IMR-90 (cell line): ENCODE data around the gene TGM4. TPM values are rescaled to one million over a fixed set of nuclear protein-coding genes. Genes with fewer than 3 reads are reported as not detected.

ENCODE experiments used
- ATAC-seq: fragments of 200-7000 bp; cut with Tn5 transposase; 2 replicates; pipeline ENCODE4 v1.9.1; 2020; ENCODE audit warnings: low read depth, mild to moderate bottlenecking, moderate library complexity
- BruUV-seq: library from RNA; stranded (reverse); fragments of 400-500 nt; replicated peaks from 2 replicates; lab custom pipeline; 2021; lab: Mats Ljungman, UMichigan
- CTCF ChIA-PET: fragments of 300-600 bp; formaldehyde crosslinking; extraction: SDS; loops from one replicate; lab custom pipeline; 2021; ENCODE audit warnings: antibody characterized with exemption; lab: Yijun Ruan, JAX
- POLR2A ChIA-PET: fragments of 300-600 bp; sonication (Branson Sonifier 250); formaldehyde crosslinking; loops from one replicate; lab custom pipeline; 2022; ENCODE audit warnings: antibody characterized with exemption; ENCODE audit not compliant: unreplicated experiment; lab: Charles Lee
- DNase-seq: peaks from one replicate; pipeline ENCODE4 v3.0.0; 2013
- H2AFZ ChIP-seq: replicated peaks from 2 replicates; pipeline ENCODE3; 2013; ENCODE audit warnings: low read length, mild to moderate bottlenecking; ENCODE audit not compliant: poor library complexity
- H2AK5ac ChIP-seq: 2 replicates; pipeline ENCODE4 v1.6.1; 2013; ENCODE audit warnings: low read depth, low read length, inconsistent platforms
- H2AK9ac ChIP-seq: replicated peaks from 2 replicates; pipeline ENCODE3; 2013; ENCODE audit warnings: mild to moderate bottlenecking, low read depth, low read length, moderate library complexity; ENCODE audit not compliant: poor library complexity
- H2BK120ac ChIP-seq: 2 replicates; pipeline ENCODE4 v1.6.1; 2013; ENCODE audit warnings: low read depth, low read length, inconsistent platforms
- H2BK15ac ChIP-seq: 3 replicates; pipeline ENCODE4 v1.6.1; 2013; ENCODE audit warnings: low read depth, low read length, inconsistent platforms
- H2BK20ac ChIP-seq: 2 replicates; pipeline ENCODE4 v1.6.1; 2013; ENCODE audit warnings: low read depth, mild to moderate bottlenecking, inconsistent platforms, low read length, moderate library complexity
- H2BK5ac ChIP-seq: 2 replicates; pipeline ENCODE4 v1.6.1; 2013; ENCODE audit warnings: mild to moderate bottlenecking, low read depth, low read length, inconsistent platforms; ENCODE audit not compliant: poor library complexity, severe bottlenecking
- H3K14ac ChIP-seq: replicated peaks from 2 replicates; pipeline ENCODE4 v1.6.1; 2013; ENCODE audit warnings: low read depth, low read length, inconsistent platforms
- H3K18ac ChIP-seq: 2 replicates; pipeline ENCODE4 v1.6.1; 2013; ENCODE audit warnings: low read depth, low read length, control low read depth
- H3K23ac ChIP-seq: 2 replicates; pipeline ENCODE4 v1.6.1; 2013; ENCODE audit warnings: low read depth, low read length, inconsistent platforms
- H3K27ac ChIP-seq: 2 replicates; pipeline ENCODE4 v1.5.1; 2013; ENCODE audit warnings: mild to moderate bottlenecking, control low read depth, low read length; ENCODE audit not compliant: insufficient read depth
- H3K27me3 ChIP-seq: 2 replicates; pipeline ENCODE4 v1.6.1; 2013; ENCODE audit warnings: low read length; ENCODE audit not compliant: control insufficient read depth, insufficient read depth
- H3K36me3 ChIP-seq: 2 replicates; pipeline ENCODE4 v1.6.1; 2013; ENCODE audit warnings: low read length, mixed read lengths; ENCODE audit not compliant: control insufficient read depth, insufficient read depth
- H3K4ac ChIP-seq: 2 replicates; pipeline ENCODE4 v1.6.1; 2013; ENCODE audit warnings: low read depth, low read length, inconsistent platforms
- H3K4me1 ChIP-seq: 2 replicates; pipeline ENCODE4 v1.6.1; 2013; ENCODE audit warnings: low read length, mixed read lengths; ENCODE audit not compliant: control insufficient read depth, insufficient read depth
- H3K4me2 ChIP-seq: 2 replicates; pipeline ENCODE4 v1.6.1; 2013; ENCODE audit warnings: low read depth, mild to moderate bottlenecking, control low read depth, low read length, moderate library complexity
- H3K4me3 ChIP-seq: 2 replicates; pipeline ENCODE4 v1.5.1; 2013; ENCODE audit warnings: low read depth, mild to moderate bottlenecking, control low read depth, low read length, moderate library complexity; ENCODE audit not compliant: insufficient read depth
- H3K56ac ChIP-seq: 2 replicates; pipeline ENCODE4 v1.6.1; 2013; ENCODE audit warnings: low read length, inconsistent platforms; ENCODE audit not compliant: insufficient read depth; ENCODE audit errors: extremely low read depth
- H3K79me1 ChIP-seq, 2 experiments: 2 replicates each; pipeline ENCODE4 v1.6.1; 2013; ENCODE audit warnings: low read length in 2 of 2, inconsistent platforms in 1 of 2, low read depth in 1 of 2
- H3K9ac ChIP-seq: 2 replicates; pipeline ENCODE4 v1.6.1; 2013; ENCODE audit warnings: low read depth, low read length, control low read depth
- H3K9me1 ChIP-seq: 2 replicates; pipeline ENCODE4 v1.6.1; 2013; ENCODE audit warnings: low read length, inconsistent platforms; ENCODE audit not compliant: insufficient read depth
- H3K9me3 ChIP-seq: 2 replicates; pipeline ENCODE4 v1.6.1; 2013; ENCODE audit warnings: low read length; ENCODE audit not compliant: control insufficient read depth, insufficient read depth
- H4K20me1 ChIP-seq: 2 replicates; pipeline ENCODE4 v1.6.1; 2013; ENCODE audit warnings: low read length, inconsistent platforms; ENCODE audit not compliant: insufficient read depth
- H4K5ac ChIP-seq: 2 replicates; pipeline ENCODE4 v1.6.1; 2013; ENCODE audit warnings: mild to moderate bottlenecking, low read depth, low read length, control low read depth
- H4K8ac ChIP-seq, 2 experiments: 2 replicates each; pipeline ENCODE4 v1.6.1; 2013; ENCODE audit warnings: low read depth in 2 of 2, low read length in 2 of 2, control low read depth in 1 of 2, inconsistent platforms in 1 of 2
- H4K91ac ChIP-seq: 2 replicates; pipeline ENCODE4 v1.6.1; 2013; ENCODE audit warnings: low read depth, low read length, inconsistent platforms; ENCODE audit not compliant: insufficient read depth
- BHLHE40 ChIP-seq: fragments of 150-350 bp; IDR thresholded peaks from 2 replicates; pipeline ENCODE4 v1.6.1; 2016; ENCODE audit warnings: mild to moderate bottlenecking, low read depth, low read length
- CEBPB ChIP-seq: IDR thresholded peaks from 2 replicates; pipeline ENCODE4 v1.6.1; 2012; ENCODE audit warnings: low read depth, low read length, improper control_type of control experiment
- CTCF ChIP-seq: conservative IDR thresholded peaks from 2 replicates; pipeline ENCODE4 v1.5.1; 2012; ENCODE audit warnings: mild to moderate bottlenecking, low read depth, low read length, improper control_type of control experiment
- FOS ChIP-seq: fragments of 150-350 bp; IDR thresholded peaks from 2 replicates; pipeline ENCODE4 v1.6.1; 2016; ENCODE audit warnings: low read depth, low read length
- MAFK ChIP-seq: IDR thresholded peaks from 2 replicates; pipeline ENCODE4 v1.6.1; 2012; ENCODE audit warnings: low read depth, low read length, improper control_type of control experiment
- MAZ ChIP-seq: IDR thresholded peaks from 2 replicates; pipeline ENCODE4 v1.6.1; 2012; ENCODE audit warnings: low read depth, mild to moderate bottlenecking, low read length, improper control_type of control experiment, moderate library complexity, borderline replicate concordance
- MXI1 ChIP-seq: IDR thresholded peaks from 2 replicates; pipeline ENCODE4 v1.6.1; 2012; ENCODE audit warnings: low read depth, mild to moderate bottlenecking, low read length, moderate library complexity, borderline replicate concordance
- RAD21 ChIP-seq: IDR thresholded peaks from 2 replicates; pipeline ENCODE4 v1.6.1; 2012; ENCODE audit warnings: low read length, improper control_type of control experiment
- RCOR1 ChIP-seq: IDR thresholded peaks from 2 replicates; pipeline ENCODE4 v1.6.1; 2012; ENCODE audit warnings: mild to moderate bottlenecking, low read length, improper control_type of control experiment; ENCODE audit not compliant: insufficient replicate concordance
- RFX5 ChIP-seq: IDR thresholded peaks from 2 replicates; pipeline ENCODE4 v1.8.0; 2012; ENCODE audit warnings: low read depth, mild to moderate bottlenecking, low read length, moderate library complexity
- SMC3 ChIP-seq: fragments of 150-350 bp; IDR thresholded peaks from 2 replicates; pipeline ENCODE4 v1.6.1; 2016; ENCODE audit warnings: low read depth, mild to moderate bottlenecking, antibody characterized with exemption, low read length, moderate library complexity
- WGBS, 2 experiments: methylation state at CpG; one replicate each; pipeline versions ENCODE4 v1.1.5 to v1.1.7; 2013; ENCODE audit warnings: missing lambda C conversion rate in 2 of 2; ENCODE audit not compliant: insufficient read length in 1 of 2; ENCODE audit errors: extremely low coverage in 2 of 2; 5-methylcytosine and 5-hydroxymethylcytosine counted together
- dilution Hi-C: fragments of 300-500 bp; cut with HindIII; formaldehyde crosslinking; loops from one replicate; pipeline ENCODE4 v1.14.3; 2018; ENCODE audit warnings: low sequenced_read_pairs; ENCODE audit not compliant: unreplicated experiment
- in situ Hi-C: fragments of 300-500 bp; cut with MboI; formaldehyde crosslinking; loops from 3 replicates; pipeline ENCODE4 v1.14.3; 2019; ENCODE audit warnings: low sequenced_read_pairs, inconsistent platforms, mixed read lengths
- intact Hi-C: fragments of 100-400 bp; cut with micrococcal nuclease; formaldehyde crosslinking; loops from 2 replicates; pipeline ENCODE4 v1.10.0; 2022
- polyA plus RNA-seq, 3 experiments: library from polyadenylated mRNA; depleted of rRNA; stranded (reverse); fragments of >200 nt; gene quantifications; 2 replicates each; pipeline ENCODE4 v1.2.3, GENCODE V29; 2012; ENCODE audit warnings: low replicate concordance in 1 of 3
- total RNA-seq: library from RNA; depleted of rRNA; stranded (reverse); fragments of >200 nt; gene quantifications from 2 replicates; pipeline ENCODE4 v1.2.3, GENCODE V29; 2012

TGM4 gene
- total and polyA plus RNA-seq, 2 of the 4 experiments (the other 2 are of a cell fraction) = under 0.01 to 0.10 TPM

GRCh38 chr3:44939581-44940036, 65.2 kb downstream of the TGM4 start:
- H2BK5ac ChIP-seq = no peak overlapping the region
- POLR2A ChIA-PET = no interaction called here
- no peak overlapping the region for H2BK20ac ChIP-seq
- H2AK5ac ChIP-seq = peak overlapping the region; percentile 36
- H4K8ac ChIP-seq = peak overlapping the region in 1 of 2 experiments; percentile 43; a peak in 1 of 4 replicates
- no peaks in the 10 kb centered on the region for H3K9me3 ChIP-seq
- in situ Hi-C loops (no loop called here), dilution Hi-C loops (no loop called here), intact Hi-C loops (no loop called here)
- H3K18ac ChIP-seq = no peak overlapping the region
- no TSS peak for BruUV-seq
- H3K9me1 ChIP-seq = peaks cover 16% of the 10 kb centered on the region
- peaks cover 21 to 54% of the 10 kb centered on the region in 2 experiments for H3K79me1 ChIP-seq
- no peak overlapping the region for H3K23ac ChIP-seq
- H3K4me2 ChIP-seq = peak overlapping the region; percentile 1; the same call in 1 of the 2 replicates
- peaks cover 31% of the 10 kb centered on the region for H4K20me1 ChIP-seq
- H3K4me3 ChIP-seq = no peak overlapping the region
- no peak overlapping the region for H4K91ac ChIP-seq
- no peak overlapping the region for H2BK15ac ChIP-seq
- H3K9ac ChIP-seq = no peak overlapping the region
- no peak overlapping the region for H3K56ac ChIP-seq
- DNase-seq = peak; percentile 43
- peaks cover 19% of the 10 kb centered on the region for H3K4me1 ChIP-seq
- peak overlapping the region; percentile 21; the same call in 1 of the 2 replicates for H3K4ac ChIP-seq
- H3K36me3 ChIP-seq = peaks cover 14% of the 10 kb centered on the region
- no peaks in the 10 kb centered on the region for H3K27me3 ChIP-seq
- WGBS, 2 experiments = no CpG with 5 or more reads among the region's 6 CpGs
- CTCF ChIA-PET = interaction anchor here (1.4 kb wide), 1 partner anchor 25 kb away, joined by 4 read pairs; no protein-coding TSS in a partner anchor
- H3K14ac ChIP-seq = peak overlapping the region; percentile 46; the same call in 1 of the 2 replicates
- no peak overlapping the region for H4K5ac ChIP-seq
- H3K27ac ChIP-seq = peak overlapping the region; percentile 56; the same call in 1 of the 2 replicates
- H2AFZ ChIP-seq = peak overlapping the region; percentile 69
- peak; percentile 82 for ATAC-seq
- TF ChIP-seq MAZ = no peak
- TF ChIP-seq MXI1 = 0 out of 2 replicates have a peak, but pooled peaks have one; percentile 27
- no peak for TF ChIP-seq MAFK
- TF ChIP-seq CTCF = no peak
- peak; percentile 15; the same call in 1 of the 2 replicates for TF ChIP-seq CEBPB
- no peak for TF ChIP-seq RAD21
- TF ChIP-seq RFX5 = no peak
- TF ChIP-seq FOS = no peak
- no peak for TF ChIP-seq BHLHE40
- TF ChIP-seq SMC3 = no peak
- TF ChIP-seq RCOR1 = no peak
- H2BK120ac ChIP-seq = no peak overlapping the region
- H2AK9ac ChIP-seq = peak overlapping the region; percentile 83
